HL-60 (cell line): ENCODE results near the gene CDC73.

Experiments used
- DNase-seq, 2 experiments: peaks; one replicate each; pipeline ENCODE4 v3.0.0-alpha.2; 2010 to 2020; ENCODE audit warnings: low read depth in 1 of 2, low spot score in 1 of 2
- H3K27ac ChIP-seq: fragments of 250-450 bp; sonication (Bioruptor Pico); replicated peaks from 2 replicates; pipeline ENCODE4 v1.5.1; 2020; ENCODE audit warnings: mild to moderate bottlenecking, moderate library complexity
- H3K27me3 ChIP-seq: fragments of 250-450 bp; sonication (Bioruptor Pico); 2 replicates; pipeline ENCODE4 v1.5.1; 2021; ENCODE audit warnings: mild to moderate bottlenecking, moderate library complexity; ENCODE audit not compliant: insufficient read depth, poor library complexity, severe bottlenecking
- H3K4me3 ChIP-seq: replicated peaks from 2 replicates; pipeline ENCODE4 v1.5.1; 2011; ENCODE audit warnings: mild to moderate bottlenecking, control low read depth, low read length; ENCODE audit not compliant: insufficient read depth
- CTCF ChIP-seq: IDR thresholded peaks from one replicate; pipeline ENCODE4 v1.5.1; 2011; ENCODE audit warnings: low read length, control low read depth, inconsistent platforms; ENCODE audit not compliant: insufficient read depth
- GABPA ChIP-seq: IDR thresholded peaks from 2 replicates; pipeline ENCODE4 v1.6.1; 2012; ENCODE audit warnings: low read depth
- POLR2AphosphoS5 ChIP-seq: IDR thresholded peaks from 2 replicates; pipeline ENCODE4 v1.6.1; 2012; ENCODE audit warnings: low read depth
- SPI1 ChIP-seq: IDR thresholded peaks from 2 replicates; pipeline ENCODE4 v1.6.1; 2012; ENCODE audit warnings: low read depth, mild to moderate bottlenecking, borderline replicate concordance
- TF ChIP-seq, protein P1 (sequence below): IDR thresholded peaks from 2 replicates; pipeline ENCODE4 v1.6.1; 2012; ENCODE audit warnings: low read depth; ENCODE audit not compliant: insufficient replicate concordance

The CDC73 gene

GRCh38 chr1:193142409-193142808 lies 20.6 kb downstream of the CDC73 start:
- no peak overlapping the region for H3K27ac ChIP-seq
- no peak for DNase-seq
- no peaks in the 10 kb centered on the region for H3K27me3 ChIP-seq
- H3K4me3 ChIP-seq = no peak overlapping the region
- TF ChIP-seq GABPA = no peak

DNA sequence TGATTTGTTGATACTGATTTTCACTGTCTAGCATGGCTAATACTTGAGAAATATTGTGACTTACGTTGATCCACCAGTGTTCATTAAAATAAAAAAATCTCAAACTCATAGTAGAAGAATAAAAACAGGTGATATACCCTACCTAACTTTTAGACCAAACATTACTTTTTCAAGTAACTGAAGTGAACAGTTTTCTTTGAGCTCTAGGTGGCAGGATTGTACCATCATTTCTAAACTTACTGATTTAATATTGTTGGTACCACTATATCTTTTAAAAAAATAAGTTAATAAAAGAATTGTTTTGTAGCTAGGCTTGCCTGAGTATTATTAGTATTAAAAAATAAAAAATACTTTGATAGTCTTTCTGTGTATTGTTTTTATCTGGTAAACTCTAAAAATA lies 21.5 kb downstream of the CDC73 start:
- TF ChIP-seq GABPA (no peak), CTCF (no peak), POLR2AphosphoS5 (no peak), SPI1 (no peak)
- TF ChIP-seq, protein P1, sequence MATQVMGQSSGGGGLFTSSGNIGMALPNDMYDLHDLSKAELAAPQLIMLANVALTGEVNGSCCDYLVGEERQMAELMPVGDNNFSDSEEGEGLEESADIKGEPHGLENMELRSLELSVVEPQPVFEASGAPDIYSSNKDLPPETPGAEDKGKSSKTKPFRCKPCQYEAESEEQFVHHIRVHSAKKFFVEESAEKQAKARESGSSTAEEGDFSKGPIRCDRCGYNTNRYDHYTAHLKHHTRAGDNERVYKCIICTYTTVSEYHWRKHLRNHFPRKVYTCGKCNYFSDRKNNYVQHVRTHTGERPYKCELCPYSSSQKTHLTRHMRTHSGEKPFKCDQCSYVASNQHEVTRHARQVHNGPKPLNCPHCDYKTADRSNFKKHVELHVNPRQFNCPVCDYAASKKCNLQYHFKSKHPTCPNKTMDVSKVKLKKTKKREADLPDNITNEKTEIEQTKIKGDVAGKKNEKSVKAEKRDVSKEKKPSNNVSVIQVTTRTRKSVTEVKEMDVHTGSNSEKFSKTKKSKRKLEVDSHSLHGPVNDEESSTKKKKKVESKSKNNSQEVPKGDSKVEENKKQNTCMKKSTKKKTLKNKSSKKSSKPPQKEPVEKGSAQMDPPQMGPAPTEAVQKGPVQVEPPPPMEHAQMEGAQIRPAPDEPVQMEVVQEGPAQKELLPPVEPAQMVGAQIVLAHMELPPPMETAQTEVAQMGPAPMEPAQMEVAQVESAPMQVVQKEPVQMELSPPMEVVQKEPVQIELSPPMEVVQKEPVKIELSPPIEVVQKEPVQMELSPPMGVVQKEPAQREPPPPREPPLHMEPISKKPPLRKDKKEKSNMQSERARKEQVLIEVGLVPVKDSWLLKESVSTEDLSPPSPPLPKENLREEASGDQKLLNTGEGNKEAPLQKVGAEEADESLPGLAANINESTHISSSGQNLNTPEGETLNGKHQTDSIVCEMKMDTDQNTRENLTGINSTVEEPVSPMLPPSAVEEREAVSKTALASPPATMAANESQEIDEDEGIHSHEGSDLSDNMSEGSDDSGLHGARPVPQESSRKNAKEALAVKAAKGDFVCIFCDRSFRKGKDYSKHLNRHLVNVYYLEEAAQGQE = no peak
- Histone ChIP-seq H3K27ac (no peak overlapping the region), H3K27me3 (no peaks in the 10 kb centered on the region), H3K4me3 (no peak overlapping the region)
- DNase-seq = no peak

- Histone ChIP-seq H3K27ac (no peak overlapping the region), H3K27me3 (no peaks in the 10 kb centered on the region), H3K4me3 (no peak overlapping the region)
- TF ChIP-seq GABPA = no peak
- no peak for TF ChIP-seq POLR2AphosphoS5
- no peak for TF ChIP-seq CTCF
- no peak for TF ChIP-seq SPI1
- TF ChIP-seq, protein P1 = no peak
- DNase-seq = no peak
Observed at GRCh38 chr1:193144361-193144938, 22.6 kb downstream of the CDC73 start.

DNA sequence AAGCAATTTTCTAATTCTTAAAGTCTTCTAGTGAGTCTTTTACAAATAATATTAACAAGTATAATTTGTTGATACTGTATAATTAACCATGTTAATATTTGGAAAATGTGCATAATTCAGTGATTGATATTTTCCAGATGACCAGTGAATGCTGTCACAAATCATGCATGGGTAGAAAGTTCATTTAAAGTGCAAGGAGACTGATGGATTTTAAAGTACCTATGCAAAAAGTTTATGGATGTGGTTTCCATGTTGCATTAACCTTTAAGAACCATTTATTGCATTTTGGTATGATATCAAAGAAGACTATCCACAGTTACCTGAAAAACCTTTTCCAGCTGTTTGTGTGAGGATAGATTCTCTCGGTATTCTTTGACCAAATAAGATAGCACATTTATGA lies 23.2 kb downstream of the CDC73 start:
- H3K27me3 ChIP-seq = no peaks in the 10 kb centered on the region
- no peak for DNase-seq
- TF ChIP-seq CTCF (no peak), SPI1 (no peak), POLR2AphosphoS5 (no peak)
- TF ChIP-seq, protein P1 = no peak
- no peak overlapping the region for H3K4me3 ChIP-seq
- H3K27ac ChIP-seq = no peak overlapping the region
